K562 (cell line): ENCODE results near the gene TTC9C.
A peak's percentile ranks its signal among the peaks of the same experiment; 100 is the strongest.

ENCODE experiments used
- FOXJ2 ChIP-seq: fragments of 200-800 bp; sonication (Bioruptor generic); IDR thresholded peaks from 2 replicates; pipeline ENCODE4 v1.6.1; 2016; ENCODE audit warnings: missing genetic modification characterization, missing compliant biosample characterization
- SAP30 ChIP-seq: fragments of 200-600 bp; sonication (generic); IDR thresholded peaks from 2 replicates; pipeline ENCODE4 v1.6.1; 2012; ENCODE audit warnings: borderline replicate concordance, low read depth, mild to moderate bottlenecking, moderate library complexity, low read length, control low read depth, inconsistent platforms; ENCODE audit not compliant: insufficient read depth, poor library complexity, severe bottlenecking
- TF ChIP-seq, protein P1 (sequence below): sonication (generic); formaldehyde crosslinking; IDR thresholded peaks from 2 replicates; pipeline ENCODE4 v1.8.1; 2023; ENCODE audit warnings: mild to moderate bottlenecking, missing genetic modification reagents

DNA sequence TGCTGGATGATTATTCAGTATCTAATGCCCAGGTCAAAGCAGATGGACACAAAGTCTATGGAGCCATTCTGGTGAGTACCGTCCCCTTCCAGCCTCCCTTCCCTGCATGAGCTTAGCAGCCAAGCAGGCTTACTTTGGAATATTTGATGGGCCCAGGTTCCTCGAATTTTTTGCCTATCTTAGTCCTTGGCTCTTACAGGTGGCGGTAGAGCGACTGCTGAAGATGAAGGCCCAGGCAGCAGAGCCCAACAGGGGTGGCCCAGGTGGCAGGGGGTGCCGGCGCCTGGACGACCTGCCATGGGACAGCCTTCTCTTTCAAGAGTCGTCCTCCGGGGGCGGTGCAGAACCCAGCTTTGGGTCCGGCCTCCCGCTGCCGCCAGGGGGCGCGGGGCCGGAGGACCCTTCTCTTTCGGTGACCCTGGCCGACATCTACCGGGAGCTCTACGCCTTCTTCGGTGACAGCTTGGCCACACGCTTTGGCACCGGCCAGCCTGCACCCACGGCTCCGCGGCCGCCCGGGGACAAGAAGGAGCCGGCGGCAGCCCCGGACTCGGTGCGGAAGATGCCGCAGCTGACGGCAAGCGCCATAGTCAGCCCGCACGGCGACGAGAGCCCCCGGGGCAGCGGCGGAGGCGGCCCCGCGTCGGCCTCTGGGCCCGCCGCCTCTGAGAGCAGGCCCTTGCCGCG, 58.2 kb downstream of the TTC9C start:
- TF ChIP-seq SAP30 (peak; percentile 68), FOXJ2 (tag) (no peak)
- TF ChIP-seq, protein P1, sequence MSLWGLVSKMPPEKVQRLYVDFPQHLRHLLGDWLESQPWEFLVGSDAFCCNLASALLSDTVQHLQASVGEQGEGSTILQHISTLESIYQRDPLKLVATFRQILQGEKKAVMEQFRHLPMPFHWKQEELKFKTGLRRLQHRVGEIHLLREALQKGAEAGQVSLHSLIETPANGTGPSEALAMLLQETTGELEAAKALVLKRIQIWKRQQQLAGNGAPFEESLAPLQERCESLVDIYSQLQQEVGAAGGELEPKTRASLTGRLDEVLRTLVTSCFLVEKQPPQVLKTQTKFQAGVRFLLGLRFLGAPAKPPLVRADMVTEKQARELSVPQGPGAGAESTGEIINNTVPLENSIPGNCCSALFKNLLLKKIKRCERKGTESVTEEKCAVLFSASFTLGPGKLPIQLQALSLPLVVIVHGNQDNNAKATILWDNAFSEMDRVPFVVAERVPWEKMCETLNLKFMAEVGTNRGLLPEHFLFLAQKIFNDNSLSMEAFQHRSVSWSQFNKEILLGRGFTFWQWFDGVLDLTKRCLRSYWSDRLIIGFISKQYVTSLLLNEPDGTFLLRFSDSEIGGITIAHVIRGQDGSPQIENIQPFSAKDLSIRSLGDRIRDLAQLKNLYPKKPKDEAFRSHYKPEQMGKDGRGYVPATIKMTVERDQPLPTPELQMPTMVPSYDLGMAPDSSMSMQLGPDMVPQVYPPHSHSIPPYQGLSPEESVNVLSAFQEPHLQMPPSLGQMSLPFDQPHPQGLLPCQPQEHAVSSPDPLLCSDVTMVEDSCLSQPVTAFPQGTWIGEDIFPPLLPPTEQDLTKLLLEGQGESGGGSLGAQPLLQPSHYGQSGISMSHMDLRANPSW (CRISPR knock-in tag): no peak
